GM12878 (cell line): ENCODE data around the gene TRAF7.

Source experiments
- BCL11A ChIP-seq: IDR thresholded peaks from 2 replicates; pipeline ENCODE4 v1.6.1; 2011; ENCODE audit warnings: low read depth, low read length
- BRCA1 ChIP-seq: IDR thresholded peaks from 2 replicates; pipeline ENCODE4 v1.6.1; 2011; ENCODE audit warnings: low read depth, low read length, improper control_type of control experiment
- CTCF ChIP-seq, 3 experiments: IDR thresholded peaks in 2 of 3; conservative IDR thresholded peaks in 1 of 3; 2 replicates each; pipeline ENCODE4 v1.5.1; 2011; ENCODE audit warnings: low read depth in 3 of 3, low read length in 3 of 3, mild to moderate bottlenecking in 3 of 3, control low read depth in 2 of 3, moderate library complexity in 2 of 3, inconsistent platforms in 1 of 3, mixed read lengths in 1 of 3; ENCODE audit not compliant: control insufficient read depth in 2 of 3, insufficient read depth in 1 of 3; ENCODE audit errors: extremely low read depth in 1 of 3
- EGR1 ChIP-seq, 2 experiments: IDR thresholded peaks; 1 replicate in 1 of 2; 2 replicates in 1 of 2; pipeline ENCODE4 v1.6.1; 2011 to 2012; ENCODE audit warnings: low read depth in 2 of 2, low read length in 2 of 2, borderline replicate concordance in 1 of 2, mild to moderate bottlenecking in 1 of 2, moderate library complexity in 1 of 2
- EZH2 ChIP-seq: IDR thresholded peaks from 2 replicates; pipeline ENCODE4 v1.6.1; 2012; ENCODE audit warnings: low read depth, mild to moderate bottlenecking, control low read depth, inconsistent platforms, low read length, borderline replicate concordance; ENCODE audit not compliant: control insufficient read depth
- RAD21 ChIP-seq: IDR thresholded peaks from 2 replicates; pipeline ENCODE4 v1.6.1; 2011; ENCODE audit warnings: mild to moderate bottlenecking, low read depth, low read length, moderate library complexity; ENCODE audit not compliant: insufficient read depth
- USF2 ChIP-seq: IDR thresholded peaks from 2 replicates; pipeline ENCODE4 v1.6.1; 2011; ENCODE audit warnings: low read depth, low read length, improper control_type of control experiment, borderline replicate concordance
- ZNF274 ChIP-seq: IDR thresholded peaks from one replicate; pipeline ENCODE4 v1.8.0; 2011; ENCODE audit not compliant: insufficient read length, insufficient read depth
- TF ChIP-seq, protein P1 (sequence below): fragments of 450-650 bp; IDR thresholded peaks from 2 replicates; pipeline ENCODE4 v1.6.1; 2014; ENCODE audit warnings: mild to moderate bottlenecking

DNA sequence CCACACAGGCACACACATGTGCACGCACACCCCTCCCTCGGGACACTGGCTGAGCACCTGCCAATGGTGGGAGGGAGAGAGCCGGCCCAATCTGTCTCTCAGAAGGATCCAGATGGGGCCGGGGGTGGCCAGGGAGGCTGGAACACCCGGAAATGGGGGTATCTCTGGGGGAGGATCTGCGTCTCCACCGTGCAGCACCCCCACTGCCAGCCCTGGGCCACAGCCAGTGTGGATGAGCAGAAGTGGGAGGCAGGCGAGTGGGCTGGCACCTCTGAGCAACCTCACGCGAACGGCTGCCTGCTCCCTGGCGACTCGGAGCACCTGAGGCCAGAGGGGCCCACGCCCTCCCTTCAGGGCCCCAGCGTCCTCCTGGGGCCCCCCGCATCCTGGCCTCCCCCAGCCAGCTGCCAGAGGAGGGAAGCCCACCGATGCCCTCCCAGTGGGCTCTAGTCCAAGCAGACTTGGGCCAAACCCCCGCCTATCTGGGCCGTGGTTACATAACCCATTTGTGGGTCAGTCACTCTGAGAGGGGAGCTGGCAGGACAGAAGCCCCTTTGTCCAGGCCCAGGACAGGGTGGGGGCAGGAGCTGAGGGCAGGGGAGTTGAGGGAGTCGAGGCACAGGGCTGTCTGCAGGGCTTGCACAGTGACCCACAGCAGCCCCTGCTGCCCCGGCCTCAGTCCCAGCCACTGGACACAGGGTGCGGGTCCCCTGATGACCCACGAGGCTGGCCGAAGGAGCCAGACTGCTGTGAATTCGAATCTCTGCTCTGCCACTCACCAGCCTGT lies 35.3 kb downstream of the TRAF7 start:
- TF ChIP-seq CTCF (IDR thresholded peaks at IDR 0.05 in 2 of 3, conservative IDR thresholded peaks at IDR 0.05 in 1 of 3; ENCODE audit: control insufficient read depth in 2 of 3, extremely low read depth in 1 of 3, insufficient read depth in 1 of 3, low read depth in 3 of 3, low read length in 3 of 3): no peak
- TF ChIP-seq BCL11A: no peak
- TF ChIP-seq USF2: no peak
- no peak for TF ChIP-seq ZNF274
- no peak for TF ChIP-seq BRCA1
- no peak for TF ChIP-seq RAD21
- TF ChIP-seq, protein P1, sequence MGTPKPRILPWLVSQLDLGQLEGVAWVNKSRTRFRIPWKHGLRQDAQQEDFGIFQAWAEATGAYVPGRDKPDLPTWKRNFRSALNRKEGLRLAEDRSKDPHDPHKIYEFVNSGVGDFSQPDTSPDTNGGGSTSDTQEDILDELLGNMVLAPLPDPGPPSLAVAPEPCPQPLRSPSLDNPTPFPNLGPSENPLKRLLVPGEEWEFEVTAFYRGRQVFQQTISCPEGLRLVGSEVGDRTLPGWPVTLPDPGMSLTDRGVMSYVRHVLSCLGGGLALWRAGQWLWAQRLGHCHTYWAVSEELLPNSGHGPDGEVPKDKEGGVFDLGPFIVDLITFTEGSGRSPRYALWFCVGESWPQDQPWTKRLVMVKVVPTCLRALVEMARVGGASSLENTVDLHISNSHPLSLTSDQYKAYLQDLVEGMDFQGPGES: no peak
- TF ChIP-seq EZH2: no peak
- TF ChIP-seq EGR1 (IDR thresholded peaks at IDR 0.05; ENCODE audit: borderline replicate concordance in 1 of 2, low read depth in 2 of 2, low read length in 2 of 2): no peak
